Tibial nerve (tissue), 4 donors: ENCODE data around the gene TMEM94. TPM values are rescaled to one million over a fixed set of nuclear protein-coding genes. Genes with fewer than 3 reads are reported as not detected.
A peak's percentile ranks its signal among the peaks of the same experiment; 100 is the strongest.
"Not testable (repeated sequence)": the region's sequence is repeated elsewhere in the genome, so short reads cannot be mapped to it uniquely, and the experiment has no call there.

Experiments
- DNase-seq, 2 donors: peaks; one replicate each; pipeline ENCODE4 v3.0.0-alpha.2; 2019; ENCODE audit warnings: low spot score in 2 of 2
- H3K27ac ChIP-seq, 4 donors: fragments of 200-600 bp; sonication (generic) in 3 of 4; one replicate each; pipeline ENCODE4 v1.5.1; 2017 to 2019; ENCODE audit warnings: mild to moderate bottlenecking in 1 of 4
- H3K27me3 ChIP-seq, 2 donors: fragments of 200-600 bp; sonication (generic) in 1 of 2; one replicate each; pipeline versions ENCODE4 v1.5.1 to v1.6.0; 2017 to 2019
- H3K36me3 ChIP-seq, 3 donors: fragments of 200-600 bp; sonication (generic); one replicate each; pipeline ENCODE4 v1.5.1; 2018 to 2019
- H3K4me1 ChIP-seq, 4 donors: fragments of 200-600 bp; sonication (generic) in 3 of 4; one replicate each; pipeline ENCODE4 v1.5.1; 2017 to 2019
- H3K4me3 ChIP-seq, 4 donors: fragments of 200-600 bp; sonication (generic) in 3 of 4; one replicate each; pipeline ENCODE4 v1.5.1; 2017 to 2019; ENCODE audit warnings: mild to moderate bottlenecking in 1 of 4, moderate library complexity in 1 of 4
- H3K9me3 ChIP-seq, 4 donors: fragments of 200-600 bp; sonication (generic) in 3 of 4; one replicate each; pipeline ENCODE4 v1.5.1; 2017 to 2019
- EP300 ChIP-seq, 2 donors: sonication (generic); formaldehyde crosslinking; IDR thresholded peaks; one replicate each; pipeline ENCODE4 v1.6.1; 2017; ENCODE audit warnings: antibody characterized with exemption in 2 of 2, mild to moderate bottlenecking in 1 of 2
- POLR2A ChIP-seq, 2 donors: fragments of 450-650 bp; IDR thresholded peaks; one replicate each; pipeline ENCODE4 v1.6.1; 2017; ENCODE audit warnings: antibody characterized with exemption in 2 of 2, mild to moderate bottlenecking in 2 of 2, moderate library complexity in 2 of 2
- WGBS, 2 donors: methylation state at CpG; one replicate each; pipeline ENCODE4 v1.1.5; 2018; 5-methylcytosine and 5-hydroxymethylcytosine counted together
- total RNA-seq, 4 donors: library from RNA; depleted of rRNA; stranded (reverse); fragments of >200 nt; gene quantifications; one replicate each; pipeline ENCODE4 v1.1.0, GENCODE V29; 2016
- TF ChIP-seq, protein P1 (sequence below), 5 experiments: fragments of 200-600 bp in 3 of 5; fragments of 450-650 bp in 2 of 5; sonication (generic) in 3 of 5; IDR thresholded peaks; one replicate each; pipeline ENCODE4 v1.5.1; 2016 to 2019; ENCODE audit warnings: antibody characterized with exemption in 5 of 5, mild to moderate bottlenecking in 3 of 5, moderate library complexity in 2 of 5

TMEM94 gene
- total RNA-seq, 4 donors from 2014 or later: 84.3 to 95.1 (median 89.9) TPM

DNA sequence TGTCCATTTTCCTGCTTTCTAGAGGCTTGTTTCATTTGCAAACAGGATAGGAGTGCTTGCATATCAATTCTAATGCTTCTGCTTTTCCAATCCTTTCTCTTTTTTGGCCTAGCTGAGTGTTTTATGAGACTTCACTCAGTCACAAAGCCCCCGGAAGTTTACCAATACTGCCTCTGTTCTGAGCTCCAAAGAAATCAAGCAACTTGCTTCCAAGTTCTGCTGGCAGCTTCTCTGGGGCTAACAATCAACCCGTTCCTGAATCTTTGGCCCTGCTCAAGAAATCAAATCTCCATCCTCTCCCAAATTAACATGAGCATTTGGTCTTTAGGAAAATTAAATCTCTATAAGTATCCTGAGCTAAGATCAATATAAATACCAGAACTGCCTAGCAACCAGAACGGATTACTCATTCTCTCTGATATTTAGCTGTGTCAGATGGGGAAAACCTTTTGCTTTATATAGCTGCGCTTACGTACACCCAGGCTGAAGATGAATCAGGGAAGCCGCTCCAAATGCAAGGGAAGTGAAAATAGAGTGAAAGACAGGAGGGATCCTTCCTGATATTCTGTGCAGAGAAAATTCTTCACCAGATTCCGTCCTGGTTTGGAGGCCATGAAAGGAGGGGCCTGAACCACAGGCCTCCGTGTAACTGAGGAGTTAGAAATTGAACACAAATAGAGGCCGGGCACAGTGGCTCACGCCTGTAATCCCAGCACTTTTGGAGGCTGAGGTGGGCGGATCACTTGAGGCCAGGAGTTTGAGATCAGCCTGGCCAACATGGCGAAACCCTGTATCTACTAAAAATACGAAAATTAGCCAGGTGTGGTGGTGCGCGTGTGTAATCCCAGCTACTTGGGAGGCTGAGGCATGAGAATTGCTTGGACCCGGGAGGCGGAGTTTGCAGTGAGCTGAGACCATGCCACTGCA, 27.6 kb upstream of the TMEM94 start:
- no peak overlapping the region for H3K4me3 ChIP-seq
- no peaks in the 10 kb centered on the region for H3K9me3 ChIP-seq
- H3K4me1 ChIP-seq: peaks cover 0 to 45% (median 15%) of the 10 kb centered on the region in 4 donors
- TF ChIP-seq EP300 (IDR thresholded peaks at IDR 0.05) (no peak), POLR2A (IDR thresholded peaks at IDR 0.05) (no peak)
- TF ChIP-seq, protein P1, sequence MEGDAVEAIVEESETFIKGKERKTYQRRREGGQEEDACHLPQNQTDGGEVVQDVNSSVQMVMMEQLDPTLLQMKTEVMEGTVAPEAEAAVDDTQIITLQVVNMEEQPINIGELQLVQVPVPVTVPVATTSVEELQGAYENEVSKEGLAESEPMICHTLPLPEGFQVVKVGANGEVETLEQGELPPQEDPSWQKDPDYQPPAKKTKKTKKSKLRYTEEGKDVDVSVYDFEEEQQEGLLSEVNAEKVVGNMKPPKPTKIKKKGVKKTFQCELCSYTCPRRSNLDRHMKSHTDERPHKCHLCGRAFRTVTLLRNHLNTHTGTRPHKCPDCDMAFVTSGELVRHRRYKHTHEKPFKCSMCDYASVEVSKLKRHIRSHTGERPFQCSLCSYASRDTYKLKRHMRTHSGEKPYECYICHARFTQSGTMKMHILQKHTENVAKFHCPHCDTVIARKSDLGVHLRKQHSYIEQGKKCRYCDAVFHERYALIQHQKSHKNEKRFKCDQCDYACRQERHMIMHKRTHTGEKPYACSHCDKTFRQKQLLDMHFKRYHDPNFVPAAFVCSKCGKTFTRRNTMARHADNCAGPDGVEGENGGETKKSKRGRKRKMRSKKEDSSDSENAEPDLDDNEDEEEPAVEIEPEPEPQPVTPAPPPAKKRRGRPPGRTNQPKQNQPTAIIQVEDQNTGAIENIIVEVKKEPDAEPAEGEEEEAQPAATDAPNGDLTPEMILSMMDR (IDR thresholded peaks at IDR 0.05): no peak
- H3K27me3 ChIP-seq: no peaks in the 10 kb centered on the region
- no peaks in the 10 kb centered on the region for H3K36me3 ChIP-seq
- H3K27ac ChIP-seq: peak overlapping the region; percentile 32 to 93 (median 58)
- 52 to 55% methylated on average over 17 of the region's 17 CpGs for WGBS, 2 donors
- no peak for DNase-seq

DNA sequence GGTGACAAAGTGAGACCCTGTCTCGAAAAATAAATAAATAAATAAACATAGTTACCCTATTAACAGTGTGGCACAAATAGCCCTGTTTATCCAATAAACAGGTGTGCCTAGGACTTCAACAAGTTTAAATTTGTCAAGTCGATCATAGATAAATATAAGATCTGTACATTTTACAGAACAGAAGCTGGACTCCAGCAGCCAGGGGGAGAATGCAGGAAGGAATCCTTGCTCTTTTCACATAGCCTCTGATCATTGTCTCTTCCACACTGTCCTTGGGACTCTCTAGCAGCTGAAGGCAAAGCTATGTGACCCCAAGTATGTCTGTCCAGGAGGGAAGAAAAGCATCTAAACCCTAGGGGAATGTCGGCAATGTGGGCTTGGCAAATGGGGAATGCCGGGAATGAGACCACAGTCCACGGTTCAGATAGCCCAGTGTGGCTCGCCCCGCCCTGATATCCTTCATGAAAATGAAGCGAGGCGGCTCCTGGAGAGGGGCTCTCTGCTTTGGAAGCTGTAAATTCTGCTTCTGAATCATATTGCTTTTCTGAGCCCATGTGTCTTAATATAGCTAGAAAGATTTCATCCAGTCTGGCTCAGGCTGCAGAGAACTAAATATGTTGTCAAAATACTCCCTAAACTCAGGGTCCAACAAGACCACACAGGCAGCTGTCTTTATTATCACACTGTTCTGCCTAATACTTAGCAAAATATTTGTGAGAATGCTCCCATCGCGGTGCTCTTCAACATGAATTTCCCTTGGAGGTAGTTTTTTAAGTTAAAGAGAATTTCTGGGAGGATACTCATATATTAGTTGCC, 26.1 kb upstream of the TMEM94 start:
- 26 to 32% methylated on average over 11 of the region's 11 CpGs for WGBS, 2 donors
- no peaks in the 10 kb centered on the region for H3K36me3 ChIP-seq
- no peaks in the 10 kb centered on the region for H3K27me3 ChIP-seq
- DNase-seq: no peak
- H3K4me3 ChIP-seq: no peak overlapping the region
- peaks cover 0 to 45% (median 15%) of the 10 kb centered on the region in 4 donors for H3K4me1 ChIP-seq
- no peaks in the 10 kb centered on the region for H3K9me3 ChIP-seq
- no peak for TF ChIP-seq POLR2A (IDR thresholded peaks at IDR 0.05)
- TF ChIP-seq, protein P1 (IDR thresholded peaks at IDR 0.05): peak in 1 of 5 experiments; percentile 9
- peak overlapping the region; percentile 8 to 93 (median 47) for H3K27ac ChIP-seq

DNA sequence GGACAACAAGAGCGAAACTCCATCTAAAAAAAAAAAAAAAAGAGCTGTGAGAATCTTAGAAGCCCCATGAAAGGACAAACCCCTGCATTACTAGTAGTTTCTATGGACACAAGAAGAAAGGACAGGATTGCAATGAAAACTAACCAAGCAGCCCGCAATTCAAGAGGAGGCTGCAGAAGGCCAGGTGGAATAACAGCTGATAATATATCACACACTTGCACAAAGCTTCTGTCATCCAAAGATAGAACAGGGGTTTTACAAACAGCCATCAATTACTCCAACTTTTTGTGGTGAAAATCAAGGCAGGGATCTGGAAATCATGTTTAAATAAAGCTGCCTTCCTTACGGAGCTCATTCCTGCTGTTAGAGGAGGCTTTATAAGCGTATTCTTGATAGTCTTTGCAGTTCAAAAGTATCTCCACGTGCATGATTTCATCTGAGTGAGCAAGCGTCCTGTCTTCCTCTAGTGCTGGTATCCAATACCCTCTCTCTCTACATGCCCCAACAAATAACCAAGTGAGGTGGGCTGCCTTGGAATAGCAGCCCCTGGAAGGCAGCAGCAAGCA, 23.1 kb upstream of the TMEM94 start:
- no peak for DNase-seq
- 76 to 82% methylated on average over 6 of the region's 6 CpGs for WGBS, 2 donors
- Histone ChIP-seq H3K4me1 (peaks cover 0 to 32% (median 9%) of the 10 kb centered on the region in 4 donors), H3K27me3 (no peaks in the 10 kb centered on the region), H3K36me3 (no peaks in the 10 kb centered on the region), H3K4me3 (no peak overlapping the region), H3K27ac (no peak overlapping the region), H3K9me3 (no peaks in the 10 kb centered on the region)
- TF ChIP-seq EP300 (IDR thresholded peaks at IDR 0.05) (no peak), POLR2A (IDR thresholded peaks at IDR 0.05) (no peak)
- TF ChIP-seq, protein P1 (IDR thresholded peaks at IDR 0.05): no peak

DNA sequence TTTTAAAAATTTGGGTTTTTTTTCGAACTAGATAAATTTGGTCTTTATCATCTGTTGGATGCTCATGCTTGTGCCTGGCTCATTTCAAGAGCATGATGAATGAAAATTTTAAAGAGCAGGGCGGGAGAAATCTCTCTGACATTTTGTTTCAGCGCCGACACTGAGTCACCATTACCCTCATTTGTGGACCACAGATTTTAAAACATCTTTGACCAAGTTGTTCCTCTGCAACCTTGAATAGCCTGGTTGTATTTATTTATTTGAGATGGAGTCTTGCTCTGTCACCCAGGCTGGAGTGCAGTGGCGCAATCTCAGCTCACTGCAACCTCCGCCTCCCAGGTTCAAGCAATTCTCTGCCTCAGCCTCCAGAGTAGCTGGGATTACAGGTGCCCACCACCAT, 22.0 kb upstream of the TMEM94 start:
- H3K27ac ChIP-seq, H3K9me3 ChIP-seq, H3K27me3 ChIP-seq, H3K36me3 ChIP-seq, DNase-seq, H3K4me3 ChIP-seq: not testable (repeated sequence)
- H3K4me1 ChIP-seq: peaks cover 0 to 22% (median 2%) of the 10 kb centered on the region in 4 donors
- WGBS, 2 donors: 92 to 93% methylated on average over 6 of the region's 6 CpGs

DNA sequence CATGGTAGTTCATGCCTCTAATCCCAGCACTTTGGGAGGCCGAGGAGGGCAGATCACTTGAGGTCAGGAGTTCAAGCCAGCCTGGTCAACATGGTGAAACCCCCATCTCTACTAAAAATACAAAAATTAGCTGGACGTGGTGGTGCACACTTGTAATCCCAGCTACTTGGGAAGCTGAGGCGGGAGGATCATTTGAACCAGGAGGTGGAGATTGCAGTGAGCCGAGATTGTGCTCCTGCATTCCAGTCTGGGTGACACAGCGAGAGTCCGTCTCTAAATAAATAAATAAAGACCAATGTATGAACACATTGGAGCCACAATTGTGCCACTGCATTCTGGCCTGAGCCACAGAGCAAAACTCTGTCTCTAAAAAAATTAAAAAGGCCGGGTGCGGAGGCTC, 19.0 kb upstream of the TMEM94 start:
- H3K4me1 ChIP-seq: peaks cover 0 to 10% (median 0%) of the 10 kb centered on the region in 4 donors
- not testable (repeated sequence) for DNase-seq, H3K4me3 ChIP-seq, H3K36me3 ChIP-seq, H3K27ac ChIP-seq, H3K27me3 ChIP-seq, H3K9me3 ChIP-seq
- 85 to 87% methylated on average over 8 of the region's 8 CpGs for WGBS, 2 donors
